Hepatocyte (in vitro differentiated cells): ENCODE data around the gene UBE2G1. TPM values are rescaled to one million over a fixed set of nuclear protein-coding genes. Genes with fewer than 3 reads are reported as not detected.

Experiments
- DNase-seq: peaks from one replicate; pipeline ENCODE4 v3.0.0-alpha.2; 2016; ENCODE audit warnings: low spot score
- H2AFZ ChIP-seq: fragments of 200-600 bp; sonication (generic); 2 replicates; pipeline ENCODE4 v1.6.0; 2016; ENCODE audit warnings: antibody characterized with exemption, mild to moderate bottlenecking
- H3K27ac ChIP-seq: fragments of 200-600 bp; sonication (generic); 2 replicates; pipeline ENCODE4 v1.5.1; 2016; ENCODE audit warnings: mild to moderate bottlenecking
- H3K27me3 ChIP-seq: fragments of 200-600 bp; sonication (generic); 2 replicates; pipeline ENCODE4 v1.6.1; 2016
- H3K36me3 ChIP-seq: fragments of 200-600 bp; sonication (generic); replicated peaks from 2 replicates; pipeline ENCODE4 v1.5.1; 2016; ENCODE audit warnings: low read depth; ENCODE audit not compliant: insufficient read depth
- H3K4me1 ChIP-seq: fragments of 200-600 bp; sonication (generic); 2 replicates; pipeline ENCODE4 v1.5.1; 2016; ENCODE audit warnings: mild to moderate bottlenecking, moderate library complexity; ENCODE audit not compliant: insufficient read depth
- H3K4me2 ChIP-seq: fragments of 200-600 bp; sonication (generic); 2 replicates; pipeline ENCODE4 v1.6.0; 2016
- H3K4me3 ChIP-seq: fragments of 200-600 bp; sonication (generic); 2 replicates; pipeline ENCODE4 v1.5.1; 2016; ENCODE audit warnings: mild to moderate bottlenecking
- H3K79me2 ChIP-seq: fragments of 200-600 bp; sonication (generic); 2 replicates; pipeline ENCODE4 v1.6.0; 2017; ENCODE audit warnings: mild to moderate bottlenecking
- H3K9me2 ChIP-seq: fragments of 200-600 bp; sonication (generic); replicated peaks from 2 replicates; pipeline ENCODE4 v1.6.0; 2017; ENCODE audit warnings: mild to moderate bottlenecking; ENCODE audit not compliant: insufficient read depth
- H3K9me3 ChIP-seq: fragments of 200-600 bp; sonication (generic); 2 replicates; pipeline ENCODE4 v1.5.1; 2016; ENCODE audit warnings: low read depth, mild to moderate bottlenecking
- H4K20me1 ChIP-seq: fragments of 200-600 bp; sonication (generic); 2 replicates; pipeline ENCODE4 v1.6.0; 2016; ENCODE audit warnings: mild to moderate bottlenecking; ENCODE audit not compliant: insufficient read depth, poor library complexity, severe bottlenecking
- EZH2 ChIP-seq: fragments of 200-600 bp; sonication (generic); IDR thresholded peaks from 2 replicates; pipeline ENCODE4 v1.6.1; 2016; ENCODE audit warnings: antibody characterized with exemption, mild to moderate bottlenecking, borderline replicate concordance
- EZH2phosphoT487 ChIP-seq: fragments of 200-600 bp; sonication (generic); IDR thresholded peaks from one replicate; pipeline ENCODE4 v1.6.1; 2018; ENCODE audit warnings: antibody characterized with exemption, mild to moderate bottlenecking, low read depth, moderate library complexity; ENCODE audit not compliant: unreplicated experiment, severe bottlenecking
- WGBS: methylation state at CpG from one replicate; pipeline ENCODE4 v1.1.6; 2016; ENCODE audit warnings: low lambda C conversion rate; ENCODE audit errors: missing lambda C conversion rate; 5-methylcytosine and 5-hydroxymethylcytosine counted together
- polyA plus RNA-seq: library from polyadenylated mRNA; unstranded; fragments of >200 nt; fragmentation: Nextera tagmentation; extraction: Ambion mirVana; gene quantifications from 2 replicates; pipeline ENCODE4 v1.2.1, GENCODE V29; 2016
- total RNA-seq: library from RNA; depleted of rRNA; stranded (reverse); fragments of >200 nt; gene quantifications from 2 replicates; pipeline ENCODE4 v1.2.3, GENCODE V29; 2014
- TF ChIP-seq, protein P1 (sequence below): fragments of 200-600 bp; sonication (generic); IDR thresholded peaks from 2 replicates; pipeline ENCODE4 v1.5.1; 2016; ENCODE audit warnings: antibody characterized with exemption, mild to moderate bottlenecking; ENCODE audit not compliant: poor library complexity

Gene UBE2G1
- total and polyA plus RNA-seq, 2 experiments from 2014 or later = 65.1 to 78.8 TPM

GRCh38 chr17:4287710-4288109, 78.8 kb downstream of the UBE2G1 start:
- no peaks in the 10 kb centered on the region for H3K27me3 ChIP-seq
- no peak overlapping the region for H3K27ac ChIP-seq
- no peaks in the 10 kb centered on the region for H3K4me1 ChIP-seq
- no peak overlapping the region for H3K4me3 ChIP-seq
- no peak overlapping the region for H2AFZ ChIP-seq
- WGBS = 95% methylated on average over 3 of the region's 3 CpGs
- no peak for DNase-seq
- no peaks in the 10 kb centered on the region for H3K36me3 ChIP-seq
- no peak for TF ChIP-seq EZH2phosphoT487
- TF ChIP-seq, protein P1, sequence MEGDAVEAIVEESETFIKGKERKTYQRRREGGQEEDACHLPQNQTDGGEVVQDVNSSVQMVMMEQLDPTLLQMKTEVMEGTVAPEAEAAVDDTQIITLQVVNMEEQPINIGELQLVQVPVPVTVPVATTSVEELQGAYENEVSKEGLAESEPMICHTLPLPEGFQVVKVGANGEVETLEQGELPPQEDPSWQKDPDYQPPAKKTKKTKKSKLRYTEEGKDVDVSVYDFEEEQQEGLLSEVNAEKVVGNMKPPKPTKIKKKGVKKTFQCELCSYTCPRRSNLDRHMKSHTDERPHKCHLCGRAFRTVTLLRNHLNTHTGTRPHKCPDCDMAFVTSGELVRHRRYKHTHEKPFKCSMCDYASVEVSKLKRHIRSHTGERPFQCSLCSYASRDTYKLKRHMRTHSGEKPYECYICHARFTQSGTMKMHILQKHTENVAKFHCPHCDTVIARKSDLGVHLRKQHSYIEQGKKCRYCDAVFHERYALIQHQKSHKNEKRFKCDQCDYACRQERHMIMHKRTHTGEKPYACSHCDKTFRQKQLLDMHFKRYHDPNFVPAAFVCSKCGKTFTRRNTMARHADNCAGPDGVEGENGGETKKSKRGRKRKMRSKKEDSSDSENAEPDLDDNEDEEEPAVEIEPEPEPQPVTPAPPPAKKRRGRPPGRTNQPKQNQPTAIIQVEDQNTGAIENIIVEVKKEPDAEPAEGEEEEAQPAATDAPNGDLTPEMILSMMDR = no peak
- no peak for TF ChIP-seq EZH2
- H3K79me2 ChIP-seq = peaks cover 3% of the 10 kb centered on the region
- H4K20me1 ChIP-seq = peaks cover 3% of the 10 kb centered on the region
- no peaks in the 10 kb centered on the region for H3K9me3 ChIP-seq
- no peak overlapping the region for H3K4me2 ChIP-seq
- H3K9me2 ChIP-seq = no peaks in the 10 kb centered on the region

DNA sequence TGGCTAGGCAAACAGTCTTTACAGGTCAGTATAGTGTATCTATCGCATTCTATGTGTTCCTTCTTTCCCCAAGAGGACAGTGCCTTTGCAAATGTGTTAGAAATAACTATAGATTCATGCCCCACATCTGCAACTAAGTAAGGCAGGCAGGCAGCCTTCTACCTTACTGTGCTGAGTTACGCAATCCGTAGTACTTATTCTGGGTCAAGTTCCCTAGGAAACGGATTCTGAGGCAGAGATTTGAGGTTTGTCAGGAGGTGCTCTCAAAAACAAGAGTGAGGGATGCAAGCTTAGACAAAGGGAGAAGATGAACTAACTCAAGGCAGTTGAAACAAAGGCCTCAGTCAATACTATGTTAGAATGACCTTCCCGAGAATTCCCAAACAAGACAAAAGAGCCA, 90.0 kb downstream of the UBE2G1 start:
- Histone ChIP-seq H3K4me1 (no peaks in the 10 kb centered on the region), H3K79me2 (peaks cover 36% of the 10 kb centered on the region), H3K4me2 (no peak overlapping the region), H3K4me3 (no peak overlapping the region), H2AFZ (no peak overlapping the region), H3K9me3 (no peaks in the 10 kb centered on the region), H3K27ac (no peak overlapping the region), H3K36me3 (no peaks in the 10 kb centered on the region), H3K9me2 (no peaks in the 10 kb centered on the region), H3K27me3 (no peaks in the 10 kb centered on the region), H4K20me1 (no peaks in the 10 kb centered on the region)
- no peak for TF ChIP-seq EZH2
- TF ChIP-seq, protein P1 = no peak
- no peak for TF ChIP-seq EZH2phosphoT487
- DNase-seq = no peak
- WGBS = 96% methylated on average over 5 of the region's 5 CpGs

GRCh38 chr17:4272972-4273368, 93.5 kb downstream of the UBE2G1 start:
- H2AFZ ChIP-seq = no peak overlapping the region
- H3K4me3 ChIP-seq = no peak overlapping the region
- no peaks in the 10 kb centered on the region for H3K36me3 ChIP-seq
- no peaks in the 10 kb centered on the region for H3K9me3 ChIP-seq
- TF ChIP-seq EZH2phosphoT487 (no peak), EZH2 (no peak)
- TF ChIP-seq, protein P1 = no peak
- peaks cover 23% of the 10 kb centered on the region for H3K79me2 ChIP-seq
- no peaks in the 10 kb centered on the region for H4K20me1 ChIP-seq
- no peak overlapping the region for H3K4me2 ChIP-seq
- no peaks in the 10 kb centered on the region for H3K4me1 ChIP-seq
- DNase-seq = no peak
- H3K9me2 ChIP-seq = no peaks in the 10 kb centered on the region
- H3K27ac ChIP-seq = no peak overlapping the region
- WGBS = 96% methylated on average over 4 of the region's 4 CpGs
- no peaks in the 10 kb centered on the region for H3K27me3 ChIP-seq
